GM23338 (cell line): ENCODE results near the gene DDIT3.

Experiments
- EZH2 ChIP-seq: fragments of 200-600 bp; sonication (generic); IDR thresholded peaks from one replicate; pipeline ENCODE4 v1.8.0; 2017; ENCODE audit warnings: antibody characterized with exemption, mild to moderate bottlenecking, low read depth; ENCODE audit not compliant: unreplicated experiment
- EZH2phosphoT487 ChIP-seq: fragments of 200-600 bp; sonication (generic); IDR thresholded peaks from one replicate; pipeline ENCODE4 v1.8.1; 2018; ENCODE audit warnings: antibody characterized with exemption; ENCODE audit not compliant: unreplicated experiment
- POLR2AphosphoS5 ChIP-seq: IDR thresholded peaks from 2 replicates; pipeline ENCODE4 v1.6.1; 2016; ENCODE audit warnings: antibody characterized with exemption, low read depth
- ZNF114 ChIP-seq: fragments of 250-450 bp; sonication (Bioruptor Pico); IDR thresholded peaks from 2 replicates; pipeline ENCODE4 v1.5.0; 2020; ENCODE audit warnings: mild to moderate bottlenecking, moderate library complexity
- TF ChIP-seq, protein P1 (sequence below), 2 experiments: fragments of 200-600 bp in 1 of 2; sonication (generic) in 1 of 2; conservative IDR thresholded peaks; 2 replicates each; pipeline versions ENCODE4 v1.5.1 to v1.6.1; 2016 to 2017; ENCODE audit warnings: antibody characterized with exemption in 2 of 2, low read depth in 2 of 2, mild to moderate bottlenecking in 2 of 2, moderate library complexity in 1 of 2
- TF ChIP-seq, protein P2 (sequence below): IDR thresholded peaks from one replicate; pipeline ENCODE4 v1.6.1; 2018; ENCODE audit warnings: antibody characterized with exemption; ENCODE audit not compliant: unreplicated experiment

DNA sequence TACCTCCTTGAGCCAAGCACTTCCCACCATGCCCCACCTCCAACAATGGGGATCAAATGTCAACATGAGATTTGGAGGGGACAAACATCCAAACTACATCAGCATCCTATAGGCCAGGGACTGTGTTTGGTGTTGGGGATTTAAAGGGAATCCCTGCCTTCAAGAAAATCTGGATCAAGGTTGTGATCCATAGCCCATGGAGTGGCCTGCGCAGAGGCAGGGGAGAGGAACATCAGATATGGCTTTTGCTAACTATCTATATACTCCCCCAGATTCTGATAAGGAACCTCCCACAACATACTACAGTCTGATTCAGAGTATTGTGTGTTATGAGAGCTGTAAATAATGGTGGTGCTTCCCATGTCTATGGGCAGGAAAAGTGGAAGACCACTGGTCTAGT, 34.6 kb upstream of the DDIT3 start:
- TF ChIP-seq, protein P1, sequence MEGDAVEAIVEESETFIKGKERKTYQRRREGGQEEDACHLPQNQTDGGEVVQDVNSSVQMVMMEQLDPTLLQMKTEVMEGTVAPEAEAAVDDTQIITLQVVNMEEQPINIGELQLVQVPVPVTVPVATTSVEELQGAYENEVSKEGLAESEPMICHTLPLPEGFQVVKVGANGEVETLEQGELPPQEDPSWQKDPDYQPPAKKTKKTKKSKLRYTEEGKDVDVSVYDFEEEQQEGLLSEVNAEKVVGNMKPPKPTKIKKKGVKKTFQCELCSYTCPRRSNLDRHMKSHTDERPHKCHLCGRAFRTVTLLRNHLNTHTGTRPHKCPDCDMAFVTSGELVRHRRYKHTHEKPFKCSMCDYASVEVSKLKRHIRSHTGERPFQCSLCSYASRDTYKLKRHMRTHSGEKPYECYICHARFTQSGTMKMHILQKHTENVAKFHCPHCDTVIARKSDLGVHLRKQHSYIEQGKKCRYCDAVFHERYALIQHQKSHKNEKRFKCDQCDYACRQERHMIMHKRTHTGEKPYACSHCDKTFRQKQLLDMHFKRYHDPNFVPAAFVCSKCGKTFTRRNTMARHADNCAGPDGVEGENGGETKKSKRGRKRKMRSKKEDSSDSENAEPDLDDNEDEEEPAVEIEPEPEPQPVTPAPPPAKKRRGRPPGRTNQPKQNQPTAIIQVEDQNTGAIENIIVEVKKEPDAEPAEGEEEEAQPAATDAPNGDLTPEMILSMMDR (conservative IDR thresholded peaks at IDR 0.05; ENCODE audit: low read depth in 2 of 2), result no peak
- TF ChIP-seq EZH2 (no peak), ZNF114 (CRISPR knock-in tag) (no peak), EZH2phosphoT487 (no peak), POLR2AphosphoS5 (no peak)
- TF ChIP-seq, protein P2, sequence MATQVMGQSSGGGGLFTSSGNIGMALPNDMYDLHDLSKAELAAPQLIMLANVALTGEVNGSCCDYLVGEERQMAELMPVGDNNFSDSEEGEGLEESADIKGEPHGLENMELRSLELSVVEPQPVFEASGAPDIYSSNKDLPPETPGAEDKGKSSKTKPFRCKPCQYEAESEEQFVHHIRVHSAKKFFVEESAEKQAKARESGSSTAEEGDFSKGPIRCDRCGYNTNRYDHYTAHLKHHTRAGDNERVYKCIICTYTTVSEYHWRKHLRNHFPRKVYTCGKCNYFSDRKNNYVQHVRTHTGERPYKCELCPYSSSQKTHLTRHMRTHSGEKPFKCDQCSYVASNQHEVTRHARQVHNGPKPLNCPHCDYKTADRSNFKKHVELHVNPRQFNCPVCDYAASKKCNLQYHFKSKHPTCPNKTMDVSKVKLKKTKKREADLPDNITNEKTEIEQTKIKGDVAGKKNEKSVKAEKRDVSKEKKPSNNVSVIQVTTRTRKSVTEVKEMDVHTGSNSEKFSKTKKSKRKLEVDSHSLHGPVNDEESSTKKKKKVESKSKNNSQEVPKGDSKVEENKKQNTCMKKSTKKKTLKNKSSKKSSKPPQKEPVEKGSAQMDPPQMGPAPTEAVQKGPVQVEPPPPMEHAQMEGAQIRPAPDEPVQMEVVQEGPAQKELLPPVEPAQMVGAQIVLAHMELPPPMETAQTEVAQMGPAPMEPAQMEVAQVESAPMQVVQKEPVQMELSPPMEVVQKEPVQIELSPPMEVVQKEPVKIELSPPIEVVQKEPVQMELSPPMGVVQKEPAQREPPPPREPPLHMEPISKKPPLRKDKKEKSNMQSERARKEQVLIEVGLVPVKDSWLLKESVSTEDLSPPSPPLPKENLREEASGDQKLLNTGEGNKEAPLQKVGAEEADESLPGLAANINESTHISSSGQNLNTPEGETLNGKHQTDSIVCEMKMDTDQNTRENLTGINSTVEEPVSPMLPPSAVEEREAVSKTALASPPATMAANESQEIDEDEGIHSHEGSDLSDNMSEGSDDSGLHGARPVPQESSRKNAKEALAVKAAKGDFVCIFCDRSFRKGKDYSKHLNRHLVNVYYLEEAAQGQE, result no peak
